KMS-11 (cell line): ENCODE data around the gene CADPS2.

ENCODE experiments used
- H2AFZ ChIP-seq: fragments of 200-600 bp; sonication (generic); 2 replicates; pipeline ENCODE4 v1.6.1; 2016; ENCODE audit warnings: antibody characterized with exemption, mixed run types, low read depth
- H3K27ac ChIP-seq: fragments of 200-600 bp; sonication (generic); 2 replicates; pipeline ENCODE4 v1.6.1; 2016; ENCODE audit warnings: mild to moderate bottlenecking, mixed run types
- H3K27me3 ChIP-seq: fragments of 200-600 bp; sonication (generic); 2 replicates; pipeline ENCODE4 v1.6.1; 2017; ENCODE audit warnings: mild to moderate bottlenecking, low read depth, mixed run types, moderate library complexity; ENCODE audit not compliant: insufficient read depth
- H3K36me3 ChIP-seq: fragments of 200-600 bp; sonication (generic); 2 replicates; pipeline ENCODE4 v1.6.1; 2017; ENCODE audit warnings: mild to moderate bottlenecking, mixed run types; ENCODE audit not compliant: insufficient read depth
- H3K4me1 ChIP-seq: fragments of 200-600 bp; sonication (generic); 2 replicates; pipeline ENCODE4 v1.6.1; 2016; ENCODE audit warnings: mild to moderate bottlenecking, low read depth, mixed run types; ENCODE audit not compliant: poor library complexity, severe bottlenecking
- H3K4me2 ChIP-seq: fragments of 200-600 bp; sonication (generic); 2 replicates; pipeline ENCODE4 v1.7.0; 2016; ENCODE audit warnings: mild to moderate bottlenecking, mixed run types
- H3K4me3 ChIP-seq: fragments of 200-600 bp; sonication (generic); IDR thresholded peaks from 2 replicates; pipeline ENCODE4 v1.6.1; 2017; ENCODE audit warnings: low read depth, low read length, mixed read lengths; ENCODE audit not compliant: insufficient read depth
- H3K79me2 ChIP-seq: fragments of 200-600 bp; sonication (generic); 2 replicates; pipeline ENCODE4 v1.6.1; 2016; ENCODE audit warnings: low read depth, mixed run types; ENCODE audit not compliant: insufficient read depth
- H3K9ac ChIP-seq: fragments of 200-600 bp; sonication (generic); 2 replicates; pipeline ENCODE4 v1.6.1; 2016; ENCODE audit warnings: mild to moderate bottlenecking, mixed run types
- H4K20me1 ChIP-seq: fragments of 200-600 bp; sonication (generic); 2 replicates; pipeline ENCODE4 v1.6.1; 2016; ENCODE audit warnings: mild to moderate bottlenecking, mixed run types; ENCODE audit not compliant: insufficient read depth
- TF ChIP-seq, protein P1 (sequence below): fragments of 200-600 bp; sonication (generic); conservative IDR thresholded peaks from 2 replicates; pipeline ENCODE4 v1.6.1; 2017; ENCODE audit warnings: low read depth, mild to moderate bottlenecking, antibody characterized with exemption, low read length, moderate library complexity, mixed read lengths

Gene CADPS2

DNA sequence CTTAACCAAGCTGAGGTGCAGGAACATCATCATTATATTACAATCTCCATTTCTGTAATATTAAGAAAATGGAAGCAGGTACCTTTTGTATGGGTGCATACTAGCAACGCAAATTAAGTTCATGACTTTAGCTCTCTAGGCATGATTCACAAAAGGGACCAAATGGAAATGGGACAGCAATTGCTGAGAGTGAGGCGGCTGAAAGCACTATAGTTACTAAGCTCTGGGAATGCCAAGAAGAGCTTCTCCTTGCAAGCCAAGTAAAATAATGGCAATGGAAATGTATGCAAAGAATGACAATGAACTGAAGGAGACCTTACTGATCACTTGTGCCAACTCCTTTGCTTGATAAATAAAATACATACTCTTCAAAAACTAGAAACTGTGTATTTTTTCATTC lies 147.3 kb downstream of the CADPS2 start:
- H2AFZ ChIP-seq: no peak overlapping the region
- H3K36me3 ChIP-seq: no peaks in the 10 kb centered on the region
- no peaks in the 10 kb centered on the region for H4K20me1 ChIP-seq
- H3K27ac ChIP-seq: no peak overlapping the region
- H3K79me2 ChIP-seq: no peaks in the 10 kb centered on the region
- no peak overlapping the region for H3K4me2 ChIP-seq
- TF ChIP-seq, protein P1, sequence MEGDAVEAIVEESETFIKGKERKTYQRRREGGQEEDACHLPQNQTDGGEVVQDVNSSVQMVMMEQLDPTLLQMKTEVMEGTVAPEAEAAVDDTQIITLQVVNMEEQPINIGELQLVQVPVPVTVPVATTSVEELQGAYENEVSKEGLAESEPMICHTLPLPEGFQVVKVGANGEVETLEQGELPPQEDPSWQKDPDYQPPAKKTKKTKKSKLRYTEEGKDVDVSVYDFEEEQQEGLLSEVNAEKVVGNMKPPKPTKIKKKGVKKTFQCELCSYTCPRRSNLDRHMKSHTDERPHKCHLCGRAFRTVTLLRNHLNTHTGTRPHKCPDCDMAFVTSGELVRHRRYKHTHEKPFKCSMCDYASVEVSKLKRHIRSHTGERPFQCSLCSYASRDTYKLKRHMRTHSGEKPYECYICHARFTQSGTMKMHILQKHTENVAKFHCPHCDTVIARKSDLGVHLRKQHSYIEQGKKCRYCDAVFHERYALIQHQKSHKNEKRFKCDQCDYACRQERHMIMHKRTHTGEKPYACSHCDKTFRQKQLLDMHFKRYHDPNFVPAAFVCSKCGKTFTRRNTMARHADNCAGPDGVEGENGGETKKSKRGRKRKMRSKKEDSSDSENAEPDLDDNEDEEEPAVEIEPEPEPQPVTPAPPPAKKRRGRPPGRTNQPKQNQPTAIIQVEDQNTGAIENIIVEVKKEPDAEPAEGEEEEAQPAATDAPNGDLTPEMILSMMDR: no peak
- no peak overlapping the region for H3K9ac ChIP-seq
- H3K4me3 ChIP-seq: no peak overlapping the region
- no peaks in the 10 kb centered on the region for H3K4me1 ChIP-seq
- H3K27me3 ChIP-seq: no peaks in the 10 kb centered on the region

DNA sequence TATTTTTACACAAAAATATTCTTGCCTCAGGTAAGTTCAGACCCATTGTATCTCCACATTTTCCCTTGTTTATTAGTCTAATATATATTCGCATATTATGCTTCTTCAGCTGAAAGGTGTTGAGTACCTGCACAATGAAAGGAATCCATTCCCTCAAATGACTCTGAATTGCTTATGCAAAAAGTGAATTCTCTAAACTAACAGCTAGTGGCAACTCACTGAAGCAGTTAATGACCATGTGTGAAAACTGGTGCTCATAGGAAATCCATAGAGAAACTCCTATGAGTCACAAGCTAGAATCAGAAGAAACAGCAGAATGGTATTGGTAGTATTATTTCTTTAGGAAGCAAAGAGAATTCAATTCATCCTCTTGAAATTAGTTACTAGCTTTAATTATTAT lies 150.1 kb downstream of the CADPS2 start:
- Histone ChIP-seq H3K36me3 (no peaks in the 10 kb centered on the region), H4K20me1 (no peaks in the 10 kb centered on the region), H2AFZ (no peak overlapping the region), H3K4me3 (no peak overlapping the region), H3K9ac (no peak overlapping the region), H3K27me3 (no peaks in the 10 kb centered on the region), H3K4me1 (no peaks in the 10 kb centered on the region), H3K27ac (no peak overlapping the region), H3K4me2 (no peak overlapping the region), H3K79me2 (no peaks in the 10 kb centered on the region)
- TF ChIP-seq, protein P1: no peak

DNA sequence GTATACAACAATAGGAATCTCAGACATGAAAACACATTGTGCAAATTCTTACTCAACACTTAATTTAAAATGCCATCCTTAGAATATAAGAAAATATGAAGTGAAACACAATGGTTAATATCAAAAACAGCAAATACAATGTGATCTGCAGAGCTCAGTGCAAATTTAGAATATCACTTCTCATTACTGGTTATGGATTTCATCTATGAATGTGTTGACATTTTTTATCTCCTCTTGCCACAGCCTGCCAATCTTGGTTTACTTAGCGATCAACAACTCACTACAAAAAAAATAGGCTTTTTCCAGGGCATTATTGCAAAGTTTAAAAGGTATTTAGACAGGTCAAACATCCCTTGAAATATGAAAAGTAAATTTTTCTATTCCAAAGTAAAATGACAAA lies 158.5 kb downstream of the CADPS2 start:
- Histone ChIP-seq H3K27me3 (no peaks in the 10 kb centered on the region), H3K79me2 (no peaks in the 10 kb centered on the region), H3K4me2 (peak overlapping the region; percentile 40)

DNA sequence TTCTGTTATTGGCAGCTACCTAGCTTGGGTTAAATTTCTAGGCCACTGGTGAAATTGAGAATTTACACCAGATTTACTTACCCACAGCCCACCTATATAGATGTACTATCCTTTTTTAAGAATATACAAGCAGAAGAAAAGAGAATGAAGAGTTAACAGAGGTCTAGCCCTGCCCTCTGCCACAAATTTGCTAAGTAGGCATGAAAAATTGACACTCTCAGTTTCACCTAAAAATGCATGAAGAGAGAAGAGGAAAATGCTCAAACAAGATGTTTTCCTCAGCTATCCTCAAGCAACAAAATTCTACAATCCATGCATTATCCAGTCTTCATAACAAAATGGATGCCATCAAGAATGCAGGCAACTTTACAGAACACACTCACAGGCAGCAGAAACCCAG lies 158.9 kb downstream of the CADPS2 start:
- Histone ChIP-seq H3K9ac (no peak overlapping the region), H3K27ac (peak overlapping the region; percentile 49), H3K4me2 (peak overlapping the region; percentile 40), H3K79me2 (no peaks in the 10 kb centered on the region), H3K4me1 (peaks cover 39% of the 10 kb centered on the region), H4K20me1 (no peaks in the 10 kb centered on the region), H3K4me3 (no peak overlapping the region), H2AFZ (no peak overlapping the region; the same call in 1 of the 2 replicates), H3K27me3 (no peaks in the 10 kb centered on the region), H3K36me3 (no peaks in the 10 kb centered on the region)
- TF ChIP-seq, protein P1: no peak

More for the DNA sequence above, 158.5 kb downstream of the CADPS2 start:
- Histone ChIP-seq H2AFZ (no peak overlapping the region; the same call in 1 of the 2 replicates), H3K4me3 (no peak overlapping the region), H3K9ac (no peak overlapping the region), H3K4me1 (peaks cover 39% of the 10 kb centered on the region), H3K27ac (peak overlapping the region; percentile 49; the same call in 1 of the 2 replicates), H4K20me1 (no peaks in the 10 kb centered on the region), H3K36me3 (no peaks in the 10 kb centered on the region)
- TF ChIP-seq, protein P1: no peak

DNA sequence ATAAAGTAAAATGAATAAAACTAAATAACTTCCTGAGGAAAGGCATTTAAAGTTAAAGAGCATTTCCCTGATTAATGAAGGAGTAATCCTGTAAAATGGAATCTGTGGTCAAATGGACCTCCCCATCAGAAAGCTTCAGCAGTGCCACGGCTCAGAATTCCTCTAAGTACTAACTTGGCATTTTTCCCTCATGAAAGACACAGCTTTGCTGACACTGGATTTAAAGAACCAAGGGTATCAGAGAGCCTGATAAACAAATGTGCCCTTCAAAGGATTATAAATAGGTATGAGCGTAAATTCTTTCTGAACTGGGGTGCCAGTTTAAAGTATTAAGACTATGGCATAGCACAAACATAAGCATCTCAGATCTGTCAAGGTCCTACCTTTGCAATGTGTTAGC lies 159.4 kb downstream of the CADPS2 start:
- Histone ChIP-seq H2AFZ (no peak overlapping the region), H4K20me1 (no peaks in the 10 kb centered on the region), H3K4me2 (peak overlapping the region; percentile 40), H3K36me3 (no peaks in the 10 kb centered on the region), H3K27ac (peak overlapping the region; percentile 49), H3K79me2 (no peaks in the 10 kb centered on the region), H3K9ac (no peak overlapping the region), H3K4me3 (no peak overlapping the region), H3K4me1 (peaks cover 39% of the 10 kb centered on the region), H3K27me3 (no peaks in the 10 kb centered on the region)
- TF ChIP-seq, protein P1: no peak
